Loucy (cell line): Measurements from ENCODE around the gene RPS18.

ENCODE experiments used
- CTCF ChIP-seq: fragments of 200-600 bp; sonication (generic); conservative IDR thresholded peaks from 2 replicates; pipeline ENCODE4 v1.5.1; 2014; ENCODE audit warnings: mild to moderate bottlenecking, antibody characterized with exemption, low read length
- EZH2phosphoT487 ChIP-seq: fragments of 200-600 bp; IDR thresholded peaks from 2 replicates; pipeline ENCODE4 v1.6.1; 2018; ENCODE audit warnings: antibody characterized with exemption, mild to moderate bottlenecking, moderate library complexity, borderline replicate concordance

GRCh38 chr6:33312361-33313104 is 40.7 kb downstream of the RPS18 start:
- TF ChIP-seq CTCF (no peak), EZH2phosphoT487 (no peak)
